Measurements from ENCODE around the gene RAB40AL.
"Not testable (repeated sequence)": the region's sequence is repeated elsewhere in the genome, so short reads cannot be mapped to it uniquely, and the experiment has no call there.

Gene RAB40AL, protein sequence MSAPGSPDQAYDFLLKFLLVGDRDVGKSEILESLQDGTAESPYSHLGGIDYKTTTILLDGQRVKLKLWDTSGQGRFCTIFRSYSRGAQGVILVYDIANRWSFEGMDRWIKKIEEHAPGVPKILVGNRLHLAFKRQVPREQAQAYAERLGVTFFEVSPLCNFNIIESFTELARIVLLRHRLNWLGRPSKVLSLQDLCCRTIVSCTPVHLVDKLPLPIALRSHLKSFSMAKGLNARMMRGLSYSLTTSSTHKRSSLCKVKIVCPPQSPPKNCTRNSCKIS

DNA sequence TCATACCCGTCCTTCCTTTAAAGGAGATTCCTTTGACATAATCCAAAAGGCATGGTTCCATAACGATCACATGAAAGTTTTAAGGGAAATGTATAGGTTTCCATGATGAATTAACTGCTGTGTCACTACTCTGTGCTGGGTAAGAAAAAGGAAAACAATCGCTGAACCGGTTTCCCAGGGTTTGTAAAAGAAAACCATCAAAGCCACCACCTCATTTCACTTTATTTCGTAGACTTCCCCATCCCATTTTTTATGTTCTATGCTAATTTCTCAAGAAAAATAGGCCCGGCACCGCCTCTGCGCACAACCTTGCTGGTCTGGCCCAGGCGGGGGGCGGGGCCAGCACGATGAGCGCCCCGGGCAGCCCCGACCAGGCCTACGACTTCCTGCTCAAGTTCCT lies at the start of gene RAB40AL:
TSS of gene RAB40AL (plus strand) at position 301 of the 400 bp plus-strand sequence. CDS start at position 348, 47 bp downstream.
- DNase-seq = not testable (repeated sequence)

- no peak for DNase-seq
These were observed 49.4 kb upstream of the RAB40AL start for GRCh38 chrX:102887687-102888086.

DNA sequence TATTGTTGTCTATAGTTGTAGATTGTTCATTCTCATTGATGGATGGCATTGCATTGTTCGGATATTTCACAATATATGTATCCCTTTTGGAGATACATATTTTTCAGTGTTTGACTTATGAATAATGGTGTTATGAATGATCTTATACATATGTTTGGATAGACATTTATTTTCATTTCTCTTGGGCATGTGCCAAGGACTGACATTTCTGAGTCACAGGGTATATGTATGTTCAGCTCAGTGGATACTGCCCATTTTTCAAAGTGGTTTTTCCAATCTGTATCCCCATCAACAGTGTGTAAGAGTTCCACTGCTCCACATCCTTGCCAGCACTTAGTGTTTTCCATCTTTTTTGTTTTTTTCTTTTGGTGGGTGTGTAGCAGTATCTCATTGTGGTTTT lies 45.0 kb upstream of the RAB40AL start:
- no peak for DNase-seq

- peak; percentile 76 for DNase-seq
These were observed 36.8 kb upstream of the RAB40AL start for GRCh38 chrX:102899940-102900916.

GRCh38 chrX:102902355-102902754 lies 34.7 kb upstream of the RAB40AL start:
- no peak for DNase-seq

DNA sequence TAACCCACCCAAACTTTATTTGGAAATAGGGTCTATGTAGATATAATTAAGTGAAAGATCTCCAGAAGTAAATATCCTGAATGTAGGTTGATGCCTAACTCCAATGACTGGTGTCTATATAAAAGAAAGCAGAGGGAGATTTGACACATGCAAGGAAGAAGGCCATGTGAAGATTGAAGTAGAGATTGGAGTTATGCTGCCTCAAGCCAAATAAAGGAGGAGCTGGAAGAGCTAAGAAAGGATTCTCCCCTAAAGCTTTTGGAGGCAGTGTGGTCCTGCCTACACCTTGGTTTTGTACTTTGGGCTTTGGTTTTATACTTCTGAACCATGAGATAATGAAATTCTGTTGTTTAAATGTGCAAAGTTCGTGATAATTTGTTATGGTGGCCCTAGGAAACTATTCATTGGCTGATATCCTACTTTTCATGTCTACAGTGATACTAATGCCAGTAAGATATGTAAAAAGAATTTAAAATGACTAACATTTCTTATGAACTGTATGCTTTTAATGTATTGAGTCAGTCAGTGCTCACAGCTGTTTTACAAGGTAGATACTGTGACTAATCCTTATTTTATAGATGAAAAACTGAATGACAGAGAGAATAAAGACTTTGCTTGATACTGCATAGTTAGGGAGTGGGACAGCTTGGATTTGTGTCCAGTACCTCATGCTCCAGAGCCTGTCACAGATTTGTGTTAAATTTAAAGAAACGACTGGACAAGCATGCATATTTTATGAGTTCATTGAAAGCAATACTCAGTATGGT lies 5.9 kb upstream of the RAB40AL start:
- no peak for DNase-seq

DNA sequence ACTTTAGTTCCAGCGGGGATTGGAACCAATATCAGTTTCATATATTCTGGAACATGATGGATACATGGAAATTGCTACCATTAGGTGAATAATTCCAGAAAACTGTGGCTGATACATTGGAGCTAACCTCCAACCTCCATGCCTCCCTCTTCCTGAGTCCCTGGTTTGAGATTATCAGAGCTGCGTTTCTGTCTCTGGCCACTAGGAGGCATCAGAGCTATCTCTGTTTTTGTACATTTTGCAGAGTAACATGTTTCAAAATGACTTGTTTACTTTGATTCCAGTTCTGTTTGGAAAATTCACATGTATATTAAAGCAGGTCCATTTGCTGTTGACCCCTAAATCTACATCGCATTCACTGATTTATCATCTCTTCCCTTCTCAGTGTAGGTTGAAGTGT lies 2.4 kb upstream of the RAB40AL start:
- DNase-seq = peak; percentile 45

DNA sequence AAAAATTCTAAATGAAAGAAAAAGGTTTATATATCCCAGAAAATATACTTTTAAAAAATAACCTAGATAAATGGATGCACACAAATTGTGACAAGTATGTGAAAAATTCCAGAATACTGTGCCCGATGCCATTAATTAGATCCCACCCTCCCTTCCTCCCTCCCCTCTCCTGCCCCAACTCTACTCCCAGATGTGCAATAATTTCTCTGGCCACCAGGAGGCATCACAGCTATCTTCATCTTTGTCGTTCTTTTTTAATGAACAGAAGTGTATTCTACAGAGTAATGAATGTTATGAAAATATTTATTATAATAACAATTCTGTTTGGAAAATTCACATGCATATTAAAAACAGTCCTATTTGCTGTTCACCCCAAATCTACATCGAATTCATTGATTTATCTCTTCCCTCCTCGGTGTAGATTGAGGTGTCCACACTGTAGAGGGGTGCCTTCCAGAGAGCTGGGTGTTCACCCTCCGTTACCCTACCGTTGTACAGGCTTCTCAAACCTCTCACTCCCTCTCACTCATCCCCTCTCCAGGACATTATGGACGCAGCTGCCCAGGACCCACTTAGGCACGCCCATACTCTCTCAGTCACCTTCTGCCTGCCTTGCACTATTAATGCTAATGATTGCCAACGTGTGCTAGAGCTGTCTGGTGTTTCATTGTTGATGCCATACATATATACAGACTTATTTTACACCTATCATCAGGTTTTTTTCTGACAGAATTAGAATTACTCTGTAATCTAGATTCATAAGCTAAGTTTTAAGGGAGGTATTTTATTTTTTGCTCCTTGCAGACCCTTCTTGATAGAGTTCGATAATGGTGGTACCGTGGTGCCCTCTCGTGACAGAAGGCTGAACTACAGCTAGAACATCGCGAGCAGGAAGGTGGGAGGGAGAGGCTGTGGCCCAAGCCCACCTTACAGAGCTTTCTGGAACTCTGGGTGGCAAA lies 14.1 kb downstream of the RAB40AL start:
- peak; percentile 67 for DNase-seq

DNA sequence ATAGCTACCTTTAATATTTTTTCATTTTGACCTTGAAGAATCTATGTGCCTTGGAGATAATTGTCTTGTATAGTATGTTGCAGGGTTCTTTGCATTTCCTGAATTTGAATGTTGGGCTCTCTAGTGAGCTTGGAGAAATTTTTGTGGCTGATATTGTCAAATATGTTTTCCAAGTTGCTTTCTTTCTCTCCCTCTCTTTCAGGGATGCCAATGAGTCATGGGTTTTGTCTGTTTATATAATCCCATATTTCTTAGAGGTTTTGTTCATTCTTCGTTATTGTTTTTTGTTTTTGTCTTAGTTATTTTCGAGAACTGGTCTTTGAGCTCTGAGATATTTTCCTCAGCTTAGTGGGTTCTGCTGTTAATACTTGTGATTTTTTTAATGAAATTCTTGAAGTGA lies 20.7 kb downstream of the RAB40AL start:
- DNase-seq = no peak

- DNase-seq = no peak
These were observed 21.7 kb downstream of the RAB40AL start for GRCh38 chrX:102958794-102959193.

- no peak for DNase-seq
These were observed 22.4 kb downstream of the RAB40AL start for GRCh38 chrX:102959471-102959870.

- no peak for DNase-seq
These were observed 26.9 kb downstream of the RAB40AL start for GRCh38 chrX:102963955-102964354.

- no peak for DNase-seq
These were observed 27.9 kb downstream of the RAB40AL start for GRCh38 chrX:102964940-102965339.

DNA sequence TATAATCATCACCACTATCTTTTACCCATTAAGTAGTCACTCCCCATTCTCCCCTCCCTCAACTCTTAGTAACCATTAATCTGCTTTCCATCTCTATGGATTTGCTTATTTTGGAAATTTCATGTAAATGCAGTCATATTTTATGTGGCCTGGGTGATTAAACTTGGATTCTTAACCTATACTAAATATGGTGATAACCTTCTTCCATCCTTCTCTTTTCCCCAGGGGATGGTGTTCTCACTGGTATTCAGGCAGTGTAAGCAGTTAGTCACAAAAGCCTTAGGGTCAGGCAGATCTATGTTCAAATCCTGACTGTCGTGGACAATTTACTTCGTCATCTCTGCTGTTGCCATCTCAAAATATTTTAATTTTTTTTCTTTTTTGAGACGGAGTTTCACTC lies 29.6 kb downstream of the RAB40AL start:
- no peak for DNase-seq

- no peak for DNase-seq
These were observed 31.1 kb downstream of the RAB40AL start for GRCh38 chrX:102968216-102968615.

DNA sequence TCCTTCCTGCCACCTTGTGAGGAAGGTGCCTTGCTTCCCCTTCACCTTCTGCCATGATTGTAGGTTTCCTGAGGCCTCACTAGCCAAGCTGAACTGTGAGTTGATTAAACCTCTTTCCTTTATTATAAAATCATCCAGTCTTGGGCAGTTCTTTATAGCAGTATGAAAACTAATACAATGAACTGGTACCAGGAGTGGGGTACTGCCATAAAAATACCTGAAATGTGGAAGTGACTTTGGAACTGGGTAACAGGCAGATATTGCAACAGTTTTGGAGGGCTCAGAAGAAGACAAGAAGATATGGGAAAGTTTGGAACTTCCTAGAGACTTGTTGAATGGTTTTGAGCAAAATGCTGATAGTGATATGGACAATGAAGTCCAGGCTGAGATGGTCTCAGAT lies 34.5 kb downstream of the RAB40AL start:
- not testable (repeated sequence) for DNase-seq

- no peak for DNase-seq
These were observed 37.9 kb downstream of the RAB40AL start for GRCh38 chrX:102975016-102975415.

GRCh38 chrX:102976286-102976685 lies 39.2 kb downstream of the RAB40AL start:
- DNase-seq = no peak

DNA sequence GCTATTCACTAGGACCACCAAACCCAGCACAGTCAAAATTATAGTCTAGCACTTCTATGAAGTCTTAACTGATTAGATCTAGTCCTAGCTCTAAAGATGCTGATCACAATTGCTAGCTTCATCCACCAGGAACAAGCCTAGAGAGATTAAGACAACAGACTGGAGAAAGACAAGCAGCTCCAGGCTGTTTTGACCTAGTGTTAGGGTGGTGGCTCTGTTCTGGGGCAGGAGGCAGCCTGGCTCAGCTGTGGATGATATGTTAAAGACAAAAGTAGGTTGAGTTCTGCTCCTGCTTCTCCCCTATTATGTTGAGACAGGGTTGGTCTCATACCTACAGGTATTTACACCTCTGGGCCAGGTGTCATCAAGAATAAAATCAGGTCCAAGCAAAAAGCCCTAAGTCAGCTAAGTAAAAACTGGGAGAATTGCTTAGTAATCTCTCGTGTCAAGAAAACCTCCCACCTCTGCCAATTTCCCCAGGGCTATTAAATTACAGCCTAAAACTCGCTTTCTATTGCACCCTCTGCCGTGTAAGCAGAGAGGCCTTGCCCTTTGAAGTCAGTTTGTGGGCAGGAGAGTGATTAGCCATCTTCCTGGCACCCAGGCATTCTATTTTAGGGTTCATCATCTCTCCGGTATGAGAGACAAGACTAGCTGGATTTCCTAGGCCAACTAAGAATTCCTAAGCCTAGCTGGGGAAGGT lies 39.9 kb downstream of the RAB40AL start:
- DNase-seq = no peak

DNA sequence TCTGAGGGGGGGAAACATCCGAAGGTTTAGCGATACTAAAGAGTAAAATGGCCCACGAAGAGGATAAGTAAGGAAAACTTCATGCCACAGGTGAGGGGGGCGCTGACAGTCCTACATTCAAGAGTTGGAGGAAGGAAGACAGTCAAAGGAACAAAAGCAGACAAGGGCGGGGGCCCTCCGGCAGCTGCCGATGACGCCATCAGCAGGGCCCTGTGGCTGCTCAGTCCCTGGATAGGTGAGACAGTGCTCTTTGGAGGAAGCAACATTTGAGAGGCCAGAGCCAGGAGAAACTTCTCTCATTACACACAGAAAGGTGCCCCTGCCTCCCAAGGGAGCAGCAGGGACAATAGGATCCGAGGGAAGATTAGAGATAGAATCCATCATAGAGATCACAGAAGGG lies 41.5 kb downstream of the RAB40AL start:
- DNase-seq = no peak

DNA sequence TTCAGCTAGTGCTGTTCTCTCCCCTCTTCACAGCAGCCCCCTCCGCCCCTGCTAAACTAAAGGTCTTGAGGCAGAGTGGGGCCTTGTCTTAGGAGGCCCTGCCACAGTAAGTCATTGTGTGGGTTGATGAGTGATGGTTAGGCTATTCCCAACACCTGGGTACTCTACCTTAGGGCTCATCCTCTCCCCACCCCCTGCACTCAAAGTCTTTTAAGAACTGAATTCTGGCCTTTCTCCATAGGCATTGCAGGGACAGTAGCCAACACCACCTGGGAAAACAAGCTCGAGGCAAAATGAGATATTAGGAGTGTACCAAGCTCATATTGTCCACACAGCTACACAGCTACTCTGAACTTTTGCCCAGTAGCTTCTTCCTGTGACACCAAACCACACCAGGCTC lies 42.5 kb downstream of the RAB40AL start:
- DNase-seq = no peak
